ENCODE results near the gene RCOR3.
A peak's percentile ranks its signal among the peaks of the same experiment; 100 is the strongest.
"Not testable (repeated sequence)": the region's sequence is repeated elsewhere in the genome, so short reads cannot be mapped to it uniquely, and the experiment has no call there.

The RCOR3 gene

DNA sequence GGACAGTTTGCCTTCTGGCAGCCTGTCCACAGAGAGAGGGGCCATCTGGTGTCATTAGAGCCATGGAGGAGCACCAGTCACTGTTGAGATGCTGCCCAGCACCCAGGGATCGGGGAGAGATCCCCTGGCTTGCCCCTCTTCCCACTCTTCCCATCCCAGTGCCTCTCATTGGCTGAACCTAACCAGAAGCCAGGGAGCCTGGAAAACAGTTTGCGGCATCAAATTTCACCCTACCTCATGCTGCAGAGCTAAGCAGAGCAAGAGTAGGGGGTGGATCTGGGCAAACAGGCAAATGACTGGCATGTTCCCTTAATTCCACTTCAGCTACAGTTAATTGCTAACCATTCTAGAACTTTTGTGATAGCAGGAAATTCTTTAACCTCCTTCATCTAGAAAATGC lies 86.6 kb downstream of the RCOR3 start:
- TF ChIP-seq, protein P1, sequence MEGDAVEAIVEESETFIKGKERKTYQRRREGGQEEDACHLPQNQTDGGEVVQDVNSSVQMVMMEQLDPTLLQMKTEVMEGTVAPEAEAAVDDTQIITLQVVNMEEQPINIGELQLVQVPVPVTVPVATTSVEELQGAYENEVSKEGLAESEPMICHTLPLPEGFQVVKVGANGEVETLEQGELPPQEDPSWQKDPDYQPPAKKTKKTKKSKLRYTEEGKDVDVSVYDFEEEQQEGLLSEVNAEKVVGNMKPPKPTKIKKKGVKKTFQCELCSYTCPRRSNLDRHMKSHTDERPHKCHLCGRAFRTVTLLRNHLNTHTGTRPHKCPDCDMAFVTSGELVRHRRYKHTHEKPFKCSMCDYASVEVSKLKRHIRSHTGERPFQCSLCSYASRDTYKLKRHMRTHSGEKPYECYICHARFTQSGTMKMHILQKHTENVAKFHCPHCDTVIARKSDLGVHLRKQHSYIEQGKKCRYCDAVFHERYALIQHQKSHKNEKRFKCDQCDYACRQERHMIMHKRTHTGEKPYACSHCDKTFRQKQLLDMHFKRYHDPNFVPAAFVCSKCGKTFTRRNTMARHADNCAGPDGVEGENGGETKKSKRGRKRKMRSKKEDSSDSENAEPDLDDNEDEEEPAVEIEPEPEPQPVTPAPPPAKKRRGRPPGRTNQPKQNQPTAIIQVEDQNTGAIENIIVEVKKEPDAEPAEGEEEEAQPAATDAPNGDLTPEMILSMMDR (IDR thresholded peaks at IDR 0.05; ENCODE audit: control extremely low read depth, extremely low read depth, low read depth, missing control alignments), result no peak
- ChIA-PET CTCF (interaction anchor here (1.4 to 14.1 kb wide), 3 partner anchors 10 to 20 kb away, joined by 4 to 170 read pairs (median 5); partner anchors contain the start of gene TRAF5), POLR2A (no interaction called here)
- DNase-seq (ENCODE audit: extremely low spot score), result no peak

DNA sequence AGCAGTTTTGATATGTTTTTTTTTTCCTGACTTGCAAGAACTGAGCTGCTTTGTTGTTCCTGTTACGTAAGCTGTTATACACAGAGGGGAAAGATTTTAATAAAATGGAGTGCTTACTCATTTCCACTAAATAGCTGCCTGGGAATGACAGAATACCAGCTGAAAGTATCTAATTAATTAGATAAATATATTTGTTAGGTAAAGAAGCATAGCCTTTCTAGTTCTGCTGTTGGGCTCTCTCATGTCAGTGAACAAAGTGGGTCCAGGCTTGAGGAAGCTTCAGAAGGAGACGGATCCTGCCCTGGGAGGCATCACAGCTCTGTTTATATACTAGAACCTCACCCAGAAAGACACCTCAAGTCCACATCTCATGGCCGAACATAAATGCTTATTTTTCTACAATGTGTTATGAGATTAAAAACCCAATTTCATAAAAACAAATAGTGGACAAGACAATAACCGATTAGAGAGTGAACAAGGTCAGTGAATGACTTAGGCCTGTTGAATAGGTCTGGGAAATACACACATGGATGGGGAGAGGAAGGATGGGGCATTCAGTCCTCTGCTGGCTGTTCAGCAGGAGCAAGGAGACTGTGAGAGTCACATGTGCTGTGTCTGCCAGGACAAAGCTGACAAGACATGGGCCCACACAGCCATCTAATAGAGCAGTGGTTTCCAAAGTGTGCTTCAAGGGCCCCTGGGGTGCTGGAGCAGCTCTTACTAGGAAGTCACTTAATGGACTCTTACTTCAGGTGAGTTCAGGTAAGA lies 88.1 kb downstream of the RCOR3 start:
- TF ChIP-seq, protein P1 (IDR thresholded peaks at IDR 0.05; ENCODE audit: control extremely low read depth, extremely low read depth, low read depth, missing control alignments), result no peak
- ChIA-PET CTCF (interaction anchor here (0.7 to 2.2 kb wide), 7 partner anchors 8 to 129 kb away, joined by 3 to 8 read pairs (median 4); no protein-coding TSS in a partner anchor), POLR2A (no interaction called here)
- no peak for DNase-seq (ENCODE audit: extremely low spot score)

DNA sequence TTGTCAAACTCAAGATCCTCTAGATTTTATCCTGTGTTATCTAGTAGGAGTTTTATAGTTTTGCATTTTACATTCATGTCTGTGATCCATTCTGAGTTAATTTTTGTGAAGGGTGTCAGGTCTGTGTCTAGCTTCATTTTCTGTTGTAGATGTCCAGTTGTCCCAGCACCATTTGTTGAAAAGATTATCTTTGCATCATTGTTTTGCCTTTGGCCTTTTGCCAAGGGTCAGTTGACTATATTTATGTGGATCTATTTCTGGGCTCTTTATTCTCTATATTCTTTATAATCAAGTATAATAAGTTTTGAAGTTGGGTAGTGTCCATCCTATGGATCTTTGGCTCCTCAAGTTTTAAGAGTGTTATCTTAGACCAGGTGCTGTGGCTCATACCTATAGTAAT lies 89.4 kb downstream of the RCOR3 start:
- POLR2A ChIA-PET, result no interaction called here
- no peak for DNase-seq (ENCODE audit: extremely low spot score)
- TF ChIP-seq, protein P1 (IDR thresholded peaks at IDR 0.05; ENCODE audit: control extremely low read depth, extremely low read depth, low read depth, missing control alignments), result no peak
- CTCF ChIA-PET, result interaction anchor here (1.0 to 2.2 kb wide), 4 partner anchors 9 to 128 kb away, joined by 3 to 5 read pairs (median 3); no protein-coding TSS in a partner anchor

DNA sequence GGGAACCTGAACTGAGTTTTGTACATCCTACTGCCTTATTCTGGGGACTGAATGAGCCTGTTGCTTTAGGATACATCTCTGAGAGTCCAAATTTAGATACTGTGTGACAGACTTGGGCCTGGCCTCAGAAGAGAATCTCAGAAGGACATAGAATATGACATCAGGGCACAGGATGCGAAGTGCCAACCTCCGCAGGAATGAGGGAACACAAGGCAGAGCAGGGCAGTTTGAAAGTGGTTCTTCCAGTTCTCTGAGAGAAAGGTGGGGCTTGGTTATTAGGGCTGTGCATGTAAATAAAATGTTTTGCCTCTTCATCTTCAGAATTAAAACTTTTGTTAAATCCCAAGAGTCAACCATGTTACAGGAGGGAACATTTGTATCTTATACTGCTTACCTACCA lies 90.6 kb downstream of the RCOR3 start:
- DNase-seq (ENCODE audit: extremely low spot score), result no peak
- POLR2A ChIA-PET, result no interaction called here
- TF ChIP-seq, protein P1 (IDR thresholded peaks at IDR 0.05; ENCODE audit: control extremely low read depth, extremely low read depth, low read depth, missing control alignments), result no peak
- CTCF ChIA-PET, result interaction anchor here (1.2 kb wide), 1 partner anchor 10 kb away, joined by 4 read pairs; no protein-coding TSS in a partner anchor

DNA sequence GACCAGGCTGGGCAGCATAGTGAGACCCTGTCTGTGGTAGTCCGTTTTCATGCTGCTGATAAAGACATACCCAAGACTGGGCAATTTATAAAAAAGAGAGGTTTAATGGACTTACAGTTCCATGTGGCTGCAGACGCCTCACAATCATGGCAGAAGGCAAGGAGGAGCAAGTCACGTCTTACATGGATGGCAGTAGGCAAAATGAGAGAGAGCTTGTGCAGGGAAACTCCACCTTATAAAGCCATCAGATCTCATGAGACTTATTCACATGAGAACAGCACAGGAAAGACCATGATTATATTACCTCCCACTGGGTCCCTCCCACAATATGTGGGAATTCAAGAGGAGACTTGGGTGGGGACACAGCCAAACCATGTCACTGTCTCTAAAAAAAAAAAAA lies 92.9 kb downstream of the RCOR3 start:
- CTCF ChIA-PET, result interaction anchor here (2.1 to 2.2 kb wide), 3 partner anchors 14 to 29 kb away, joined by 6 to 11 read pairs (median 9); no protein-coding TSS in a partner anchor
- DNase-seq (ENCODE audit: extremely low spot score); POLR2A ChIA-PET: not testable (repeated sequence)

DNA sequence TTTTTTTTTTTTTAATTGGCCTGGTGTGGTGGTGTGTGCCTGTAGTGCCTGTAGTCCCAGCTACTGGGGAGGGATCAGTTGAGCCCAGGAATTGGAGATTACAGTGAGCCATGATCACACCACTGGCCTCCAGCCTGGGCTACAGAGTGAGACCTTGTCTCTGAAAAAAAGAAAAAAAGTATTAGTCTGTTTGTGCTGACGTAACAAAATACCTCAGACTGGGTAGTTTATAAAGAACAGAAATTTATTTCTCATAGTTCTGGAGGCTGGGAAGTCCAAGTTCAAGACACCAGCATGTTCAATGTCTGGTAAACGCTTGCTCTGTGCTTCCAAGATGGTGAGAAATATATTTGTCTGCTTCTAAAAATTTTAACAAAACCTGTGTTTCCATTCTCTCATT lies 93.3 kb downstream of the RCOR3 start:
- ChIA-PET POLR2A (no interaction called here), CTCF (interaction anchor here (2.1 to 2.2 kb wide), 3 partner anchors 14 to 29 kb away, joined by 6 to 11 read pairs (median 9); no protein-coding TSS in a partner anchor)
- TF ChIP-seq, protein P1 (IDR thresholded peaks at IDR 0.05; ENCODE audit: control extremely low read depth, extremely low read depth, low read depth, missing control alignments), result no peak
- DNase-seq (ENCODE audit: extremely low spot score), result no peak

DNA sequence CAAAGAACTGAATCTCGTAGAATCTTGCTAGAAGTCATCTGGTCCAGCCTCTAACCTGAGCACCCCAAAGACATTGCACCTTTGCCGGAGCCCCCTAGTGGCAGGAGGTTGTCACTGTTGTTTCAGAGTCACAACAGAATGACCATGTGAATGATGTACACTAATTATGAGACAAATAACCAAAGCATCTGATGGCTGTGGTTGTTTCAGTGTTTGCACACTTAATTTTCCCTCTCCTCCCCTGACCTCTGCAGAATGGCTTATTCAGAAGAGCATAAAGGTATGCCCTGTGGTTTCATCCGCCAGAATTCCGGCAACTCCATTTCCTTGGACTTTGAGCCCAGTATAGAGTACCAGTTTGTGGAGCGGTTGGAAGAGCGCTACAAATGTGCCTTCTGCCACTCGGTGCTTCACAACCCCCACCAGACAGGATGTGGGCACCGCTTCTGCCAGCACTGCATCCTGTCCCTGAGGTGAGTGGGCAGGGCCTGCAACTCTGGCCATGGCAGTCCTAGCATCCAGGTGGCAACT lies 93.9 kb downstream of the RCOR3 start:
- ChIA-PET POLR2A (no interaction called here), CTCF (interaction anchor here (0.9 to 1.8 kb wide), 3 partner anchors 10 to 44 kb away, joined by 4 to 5 read pairs (median 5); no protein-coding TSS in a partner anchor)
- peak; percentile 66 for DNase-seq (ENCODE audit: extremely low spot score)

More for the DNA sequence above, 93.9 kb downstream of the RCOR3 start:
- TF ChIP-seq, protein P1 (IDR thresholded peaks at IDR 0.05; ENCODE audit: control extremely low read depth, extremely low read depth, low read depth, missing control alignments), result peak; percentile 61
